GM21447 (cell line): Measurements from ENCODE around the gene HERC2.

Source experiments
- ATAC-seq: cut with Tn5 transposase; IDR thresholded peaks from one replicate; pipeline ENCODE4 v1.9.1; 2021; ENCODE audit not compliant: unreplicated experiment

HERC2 gene

GRCh38 chr15:28114721-28115622 is 207.0 kb downstream of the HERC2 start:
- ATAC-seq, result no peak

GRCh38 chr15:28114114-28114455 is 207.9 kb downstream of the HERC2 start:
- no peak for ATAC-seq

- no peak for ATAC-seq
These were observed 208.4 kb downstream of the HERC2 start for GRCh38 chr15:28113394-28114113.

- no peak for ATAC-seq
These were observed 209.0 kb downstream of the HERC2 start for GRCh38 chr15:28112962-28113361.

GRCh38 chr15:28112101-28112760 is 209.7 kb downstream of the HERC2 start:
- ATAC-seq, result no peak

- ATAC-seq, result no peak
These were observed 210.4 kb downstream of the HERC2 start for GRCh38 chr15:28111543-28111942.

- no peak for ATAC-seq
These were observed 211.5 kb downstream of the HERC2 start for GRCh38 chr15:28110481-28110881.

- ATAC-seq, result no peak
These were observed 212.1 kb downstream of the HERC2 start for GRCh38 chr15:28109626-28110455.

- ATAC-seq, result no peak
These were observed 214.1 kb downstream of the HERC2 start for GRCh38 chr15:28107904-28108275.

GRCh38 chr15:28107111-28107903 is 214.7 kb downstream of the HERC2 start:
- ATAC-seq, result no peak

- ATAC-seq, result no peak
These were observed 215.5 kb downstream of the HERC2 start for GRCh38 chr15:28106294-28107110.

GRCh38 chr15:28105793-28106192 is 216.2 kb downstream of the HERC2 start:
- no peak for ATAC-seq

- no peak for ATAC-seq
These were observed 216.7 kb downstream of the HERC2 start for GRCh38 chr15:28105224-28105791.

GRCh38 chr15:28104326-28104725 is 217.7 kb downstream of the HERC2 start:
- no peak for ATAC-seq

GRCh38 chr15:28103831-28104230 is 218.1 kb downstream of the HERC2 start:
- no peak for ATAC-seq

GRCh38 chr15:28101983-28102441 is 220.0 kb downstream of the HERC2 start:
- no peak for ATAC-seq

GRCh38 chr15:28101201-28101600 is 220.8 kb downstream of the HERC2 start:
- no peak for ATAC-seq

GRCh38 chr15:28100516-28101195 is 221.3 kb downstream of the HERC2 start:
- no peak for ATAC-seq
